Endothelial cell of umbilical vein (primary cell): ENCODE measurements around the gene ATP2C2. TPM values are rescaled to one million over a fixed set of nuclear protein-coding genes. Genes with fewer than 3 reads are reported as not detected.

Experiments used
- BruUV-seq: library from RNA; stranded (reverse); fragments of 400-500 nt; replicated peaks from 2 replicates; lab custom pipeline; 2021; lab: Mats Ljungman, UMichigan
- CTCF ChIA-PET: fragments of 300-600, 350-600 bp; sonication (Branson Sonifier 250); formaldehyde crosslinking; loops from one replicate; lab custom pipeline; 2021; ENCODE audit warnings: antibody characterized with exemption, inconsistent platforms; lab: Charles Lee
- POLR2A ChIA-PET: fragments of 300-600, 350-600 bp; sonication (Branson Sonifier 250); formaldehyde crosslinking; loops from one replicate; lab custom pipeline; 2021; ENCODE audit warnings: antibody characterized with exemption, inconsistent platforms; lab: Charles Lee
- DNase-seq: peaks from one replicate; pipeline ENCODE4 v3.0.0-alpha.2; 2011; ENCODE audit warnings: low read depth, low spot score
- FAIRE-seq: peaks from 2 replicates; lab custom pipeline; 2011; peaks lifted over from hg19 to GRCh38; lab: Jason Lieb, UNC
- H2AFZ ChIP-seq: 2 replicates; pipeline ENCODE4 v1.6.0; 2012; ENCODE audit warnings: low read depth, low read length, control low read depth, inconsistent platforms
- H3K27ac ChIP-seq: 2 replicates; pipeline ENCODE4 v1.5.1; 2011; ENCODE audit warnings: low read depth, mild to moderate bottlenecking, control low read depth, low read length, moderate library complexity; ENCODE audit not compliant: insufficient read depth
- H3K27me3 ChIP-seq, 2 experiments: 2 replicates each; pipeline versions ENCODE4 v1.6.0 to v1.6.1; 2011; ENCODE audit warnings: low read length in 2 of 2, mixed read lengths in 1 of 2; ENCODE audit not compliant: control insufficient read depth in 2 of 2, insufficient read depth in 2 of 2
- H3K36me3 ChIP-seq, 2 experiments: 2 replicates in 1 of 2; 3 replicates in 1 of 2; pipeline ENCODE4 v1.5.1; 2011; ENCODE audit warnings: low read length in 2 of 2, mild to moderate bottlenecking in 1 of 2, moderate library complexity in 1 of 2; ENCODE audit not compliant: control insufficient read depth in 2 of 2, insufficient read depth in 2 of 2; ENCODE audit errors: extremely low read depth in 1 of 2
- H3K4me1 ChIP-seq: 3 replicates; pipeline ENCODE4 v1.5.1; 2011; ENCODE audit warnings: mild to moderate bottlenecking, low read length; ENCODE audit not compliant: control insufficient read depth, insufficient read depth; ENCODE audit errors: extremely low read depth
- H3K4me2 ChIP-seq: 2 replicates; pipeline ENCODE4 v1.6.1; 2011; ENCODE audit warnings: low read length, control low read depth, mixed read lengths; ENCODE audit not compliant: insufficient read depth
- H3K4me3 ChIP-seq, 3 experiments: fragments of 200-600 bp in 1 of 3; sonication (generic), shearing (Covaris generic) in 1 of 3; replicated peaks in 1 of 3; 2 replicates each; pipeline ENCODE4 v1.5.1; 2011 to 2016; ENCODE audit warnings: control low read depth in 3 of 3, low read length in 3 of 3, mild to moderate bottlenecking in 2 of 3, inconsistent platforms in 1 of 3, low read depth in 1 of 3, moderate library complexity in 1 of 3; ENCODE audit not compliant: insufficient read depth in 1 of 3
- H3K79me2 ChIP-seq: 2 replicates; pipeline ENCODE4 v1.6.0; 2012; ENCODE audit warnings: low read length, inconsistent platforms; ENCODE audit not compliant: control insufficient read depth, insufficient read depth
- H3K9ac ChIP-seq: replicated peaks from 2 replicates; pipeline ENCODE3; 2011; ENCODE audit warnings: low read length, control low read depth; ENCODE audit not compliant: insufficient read depth; ENCODE audit errors: extremely low read depth
- H3K9me1 ChIP-seq: replicated peaks from 3 replicates; pipeline ENCODE4 v1.6.0; 2011; ENCODE audit warnings: mild to moderate bottlenecking, low read length; ENCODE audit not compliant: control insufficient read depth, insufficient read depth; ENCODE audit errors: extremely low read depth
- H3K9me3 ChIP-seq: replicated peaks from 2 replicates; pipeline ENCODE4 v1.5.1; 2012; ENCODE audit warnings: low read length, inconsistent platforms; ENCODE audit not compliant: control insufficient read depth, insufficient read depth
- H4K20me1 ChIP-seq: replicated peaks from 2 replicates; pipeline ENCODE3; 2011; ENCODE audit warnings: mild to moderate bottlenecking, low read length; ENCODE audit not compliant: control insufficient read depth, insufficient read depth; ENCODE audit errors: extremely low read depth
- CTCF ChIP-seq, 2 donors: IDR thresholded peaks; 1 replicate in 1 of 2; 2 replicates in 1 of 2; pipeline ENCODE4 v1.5.1; 2011; ENCODE audit warnings: low read length in 2 of 2, mild to moderate bottlenecking in 2 of 2, moderate library complexity in 2 of 2, control low read depth in 1 of 2, inconsistent platforms in 1 of 2, low read depth in 1 of 2; ENCODE audit not compliant: insufficient read depth in 1 of 2; ENCODE audit errors: extremely low read depth in 1 of 2
- EZH2 ChIP-seq: IDR thresholded peaks from 2 replicates; pipeline ENCODE4 v1.6.1; 2012; ENCODE audit warnings: borderline replicate concordance, low read depth, mild to moderate bottlenecking, moderate library complexity, low read length, inconsistent platforms; ENCODE audit not compliant: severe bottlenecking
- FOS ChIP-seq: IDR thresholded peaks from 2 replicates; pipeline ENCODE4 v1.6.1; 2011; ENCODE audit warnings: mild to moderate bottlenecking, low read length, moderate library complexity, borderline replicate concordance; ENCODE audit not compliant: insufficient read depth
- GATA2 ChIP-seq: IDR thresholded peaks from 2 replicates; pipeline ENCODE4 v1.7.0; 2011; ENCODE audit warnings: low read depth, mild to moderate bottlenecking, moderate library complexity, mixed read lengths, low read length; ENCODE audit not compliant: insufficient read length, insufficient read depth
- JUN ChIP-seq: IDR thresholded peaks from 2 replicates; pipeline ENCODE4 v1.6.1; 2011; ENCODE audit warnings: borderline replicate concordance, low read depth; ENCODE audit not compliant: insufficient read length, insufficient read depth
- MYC ChIP-seq: IDR thresholded peaks from one replicate; pipeline ENCODE4 v1.6.1; 2011; ENCODE audit warnings: mild to moderate bottlenecking, low read depth, low read length
- POLR2A ChIP-seq: IDR thresholded peaks from 2 replicates; pipeline ENCODE4 v1.6.1; 2012; ENCODE audit warnings: low read depth, mild to moderate bottlenecking, control low read depth, low read length
- POLR2AphosphoS5 ChIP-seq: IDR thresholded peaks from 2 replicates; pipeline ENCODE4 v1.6.1; 2012; ENCODE audit warnings: low read depth, mild to moderate bottlenecking, control low read depth, low read length, moderate library complexity; ENCODE audit not compliant: insufficient read depth
- dilution Hi-C: fragments of 300-500 bp; cut with MboI; formaldehyde crosslinking; loops from one replicate; pipeline ENCODE4 v1.15.0; 2019; ENCODE audit warnings: low sequenced_read_pairs; ENCODE audit not compliant: extremely low pct_ligation_motif_present
- intact Hi-C: fragments of 100-400 bp; cut with micrococcal nuclease; formaldehyde crosslinking; loops from one replicate; pipeline ENCODE4 v1.10.0; 2022
- polyA plus RNA-seq, 4 experiments: library from polyadenylated mRNA; depleted of rRNA in 3 of 4; stranded (reverse) in 3 of 4; unstranded in 1 of 4; fragments of >200 nt; gene quantifications; 2 replicates each; pipeline versions ENCODE4 v1.2.1 to v1.2.3, GENCODE V29; 2011 to 2012; ENCODE audit warnings: missing spikeins in 1 of 4
- total RNA-seq: library from RNA; stranded (reverse); gene quantifications from 2 replicates; pipeline ENCODE4 v1.2.3, GENCODE V29; 2021
- TF ChIP-seq, protein P1 (sequence below): IDR thresholded peaks from 2 replicates; pipeline ENCODE4 v1.6.1; 2011; ENCODE audit not compliant: insufficient read depth, insufficient read length

The ATP2C2 gene
- total and polyA plus RNA-seq, 2 donors (not counting 3 experiments of a cell fraction or from before 2014, with no cell fraction given): not detected

- dilution Hi-C loops: loop anchor here (25.0 kb wide), 1 partner anchor 170 kb away; the partner anchor contains the start of gene KCNG4
- POLR2A ChIA-PET: no interaction called here
Observed at GRCh38 chr16:84407588-84408313, 39.4 kb downstream of the ATP2C2 start.

More at GRCh38 chr16:84407588-84408313, 39.4 kb downstream of the ATP2C2 start:
- Histone ChIP-seq H3K4me2 (no peak overlapping the region), H3K4me3 (no peak overlapping the region), H4K20me1 (no peaks in the 10 kb centered on the region), H3K27me3 (no peaks in the 10 kb centered on the region), H3K9me3 (no peaks in the 10 kb centered on the region), H3K9me1 (no peaks in the 10 kb centered on the region), H2AFZ (no peak overlapping the region), H3K9ac (no peak overlapping the region), H3K4me1 (no peaks in the 10 kb centered on the region), H3K27ac (no peak overlapping the region), H3K79me2 (no peaks in the 10 kb centered on the region), H3K36me3 (no peaks in the 10 kb centered on the region)
- no TSS peak for BruUV-seq
- no peak for FAIRE-seq
- DNase-seq: no peak
- intact Hi-C loops: no loop called here
- CTCF ChIA-PET: no interaction called here
- TF ChIP-seq MYC (no peak), POLR2AphosphoS5 (no peak), EZH2 (no peak), GATA2 (no peak), JUN (no peak), FOS (no peak), POLR2A (no peak), CTCF (IDR thresholded peaks at IDR 0.05; ENCODE audit: extremely low read depth in 1 of 2, insufficient read depth in 1 of 2, low read depth in 1 of 2, low read length in 2 of 2) (no peak)
- TF ChIP-seq, protein P1, sequence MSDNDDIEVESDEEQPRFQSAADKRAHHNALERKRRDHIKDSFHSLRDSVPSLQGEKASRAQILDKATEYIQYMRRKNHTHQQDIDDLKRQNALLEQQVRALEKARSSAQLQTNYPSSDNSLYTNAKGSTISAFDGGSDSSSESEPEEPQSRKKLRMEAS: no peak
